Measurements from ENCODE around the gene LHX3.
A peak's percentile ranks its signal among the peaks of the same experiment; 100 is the strongest.

Gene LHX3

DNA sequence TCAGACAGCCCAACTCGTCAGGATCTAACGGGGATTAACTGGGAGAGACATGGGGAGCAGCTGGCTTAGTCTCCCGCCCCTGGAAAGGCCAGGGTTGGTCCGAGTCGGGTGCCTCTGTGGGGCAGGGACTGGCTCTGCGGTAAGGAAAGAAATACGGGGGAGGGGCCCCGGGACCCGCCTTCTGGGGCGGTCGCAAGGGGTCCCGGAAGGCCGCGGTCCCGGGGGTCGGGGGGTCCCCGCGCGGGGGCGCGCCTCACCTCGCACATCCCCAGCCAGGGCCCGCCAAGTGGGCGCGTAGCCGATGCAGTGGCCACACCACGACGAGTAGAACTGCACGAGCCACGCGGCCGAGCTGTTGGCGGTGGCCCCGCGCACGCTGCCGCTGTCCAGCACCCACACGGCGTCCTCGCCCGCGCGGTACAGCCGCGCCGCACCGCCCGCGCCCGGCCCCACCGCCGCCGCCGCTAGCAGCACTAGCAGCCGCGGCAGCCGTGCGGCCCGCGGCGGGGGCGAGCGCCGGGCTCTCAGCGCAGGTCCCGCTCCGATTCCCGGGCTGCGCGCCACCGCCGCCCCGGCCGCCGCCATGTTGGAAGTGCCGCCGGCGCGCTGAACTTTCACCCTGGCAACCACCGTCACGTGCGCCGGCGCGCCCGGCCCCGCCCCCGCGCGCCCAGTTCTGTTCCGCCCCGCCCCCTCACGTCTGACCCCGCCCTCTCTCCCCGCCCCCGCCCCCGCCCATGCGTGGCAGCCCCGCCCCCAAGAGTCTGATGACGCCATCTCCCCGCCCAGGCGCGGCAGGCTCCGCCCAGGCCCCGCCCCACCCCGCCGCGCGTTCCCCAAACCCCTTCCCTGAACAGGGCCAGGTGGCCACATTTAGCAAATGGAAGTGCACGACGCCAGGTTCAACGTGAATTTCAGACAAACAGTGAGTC lies 40.6 kb upstream of the LHX3 start, which contains the start of gene QSOX2:
TSS of gene QSOX2 (minus strand) at position 594 of the 932 bp plus-strand sequence. CDS start at position 585, 9 bp downstream.
- no peaks in the 10 kb centered on the region for H3K9me3 ChIP-seq (ENCODE audit: control insufficient read depth, insufficient read depth, low read length)
- no peaks in the 10 kb centered on the region for H3K36me3 ChIP-seq (ENCODE audit: insufficient read depth, low read length)
- peaks cover 22% of the 10 kb centered on the region for H3K4me1 ChIP-seq (ENCODE audit: insufficient read depth, low read length)
- H3K9ac ChIP-seq (ENCODE audit: low read depth, low read length), result peak within 1 kb of the TSS; percentile 60

DNA sequence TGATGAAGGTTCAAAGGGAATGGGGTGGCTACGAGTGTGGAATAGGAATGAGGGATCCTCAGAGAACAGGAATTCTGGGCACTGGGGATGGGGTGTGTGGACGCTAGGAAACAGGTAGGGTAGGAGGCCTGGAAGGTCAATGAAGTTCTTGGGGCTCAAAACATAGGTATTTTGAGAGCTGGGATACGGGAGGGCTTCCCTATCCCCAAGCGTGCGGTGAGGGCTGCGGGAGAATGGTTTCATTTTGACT lies 40.0 kb upstream of the LHX3 start:
- Histone ChIP-seq H3K9me3 (ENCODE audit: control insufficient read depth, insufficient read depth, low read length) (no peaks in the 10 kb centered on the region), H3K36me3 (ENCODE audit: insufficient read depth, low read length) (no peaks in the 10 kb centered on the region), H3K4me1 (ENCODE audit: insufficient read depth, low read length) (peaks cover 22% of the 10 kb centered on the region), H3K9ac (ENCODE audit: low read depth, low read length) (peak overlapping the region; percentile 60)

DNA sequence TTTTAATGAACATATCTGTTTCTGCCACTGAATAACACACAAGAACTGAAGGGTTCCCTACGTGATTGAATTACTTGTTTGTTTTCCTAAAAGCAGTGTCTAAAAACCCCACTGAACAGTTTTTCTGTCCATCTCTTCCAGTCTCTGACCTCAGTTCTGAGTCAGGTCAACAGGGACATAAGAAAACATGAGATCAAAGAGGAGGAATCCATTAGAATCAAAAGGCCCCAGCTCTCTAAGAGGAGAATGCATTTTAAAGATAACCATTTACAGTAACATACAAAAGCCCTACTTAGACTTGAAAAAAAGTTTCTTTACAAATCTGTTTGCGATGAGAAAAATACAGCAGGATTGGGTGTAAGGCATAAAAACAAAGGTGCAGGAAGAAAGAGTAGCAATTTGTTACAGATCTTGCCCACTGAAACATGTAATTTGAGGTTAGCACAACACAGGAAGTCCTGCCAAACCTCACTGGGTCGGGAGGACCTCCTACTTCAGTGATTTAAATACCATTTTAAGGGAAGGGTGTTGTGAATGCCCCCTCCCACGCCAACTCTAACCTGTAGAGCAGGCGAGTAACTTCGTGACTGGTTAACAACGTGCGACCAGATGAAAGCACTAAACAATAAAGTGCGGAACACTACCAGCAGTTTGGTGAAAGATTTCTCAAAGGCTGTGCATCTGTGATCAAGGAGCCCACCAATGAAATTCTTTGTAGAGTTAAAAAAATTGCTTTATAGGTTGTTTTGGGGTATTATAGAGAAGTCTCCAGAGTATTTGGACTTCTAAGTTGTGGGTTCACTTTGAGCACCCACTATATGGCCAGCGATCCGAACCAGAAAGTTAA lies 39.4 kb upstream of the LHX3 start:
- H3K36me3 ChIP-seq (ENCODE audit: insufficient read depth, low read length), result no peaks in the 10 kb centered on the region
- H3K9me3 ChIP-seq (ENCODE audit: control insufficient read depth, insufficient read depth, low read length), result no peaks in the 10 kb centered on the region
- H3K4me1 ChIP-seq (ENCODE audit: insufficient read depth, low read length), result peaks cover 22% of the 10 kb centered on the region
- H3K9ac ChIP-seq (ENCODE audit: low read depth, low read length), result peak overlapping the region; percentile 60; the same call in 1 of the 2 replicates

DNA sequence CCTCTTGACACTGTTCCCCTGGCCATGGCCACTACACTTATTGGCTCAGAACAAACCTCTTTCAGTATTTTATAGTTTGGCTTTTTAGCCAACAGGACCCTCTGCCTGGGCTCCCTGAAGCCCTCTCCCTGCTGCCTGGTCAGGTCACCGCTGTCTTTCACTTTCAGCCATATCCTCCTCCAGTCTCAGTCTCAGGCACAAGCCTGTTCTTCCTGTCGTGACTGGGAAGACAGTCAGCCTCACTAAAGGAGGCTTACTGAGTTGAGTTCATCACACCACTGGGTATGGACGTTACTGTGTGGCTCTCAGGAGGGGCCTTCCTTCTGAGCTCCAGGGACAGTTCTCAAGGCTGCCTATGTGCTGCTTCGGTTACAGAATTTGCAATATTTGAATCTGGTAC lies 38.7 kb upstream of the LHX3 start:
- no peaks in the 10 kb centered on the region for H3K36me3 ChIP-seq (ENCODE audit: insufficient read depth, low read length)
- H3K9me3 ChIP-seq (ENCODE audit: control insufficient read depth, insufficient read depth, low read length), result no peaks in the 10 kb centered on the region
- peaks cover 22% of the 10 kb centered on the region for H3K4me1 ChIP-seq (ENCODE audit: insufficient read depth, low read length)
- no peak overlapping the region for H3K9ac ChIP-seq (ENCODE audit: low read depth, low read length)

DNA sequence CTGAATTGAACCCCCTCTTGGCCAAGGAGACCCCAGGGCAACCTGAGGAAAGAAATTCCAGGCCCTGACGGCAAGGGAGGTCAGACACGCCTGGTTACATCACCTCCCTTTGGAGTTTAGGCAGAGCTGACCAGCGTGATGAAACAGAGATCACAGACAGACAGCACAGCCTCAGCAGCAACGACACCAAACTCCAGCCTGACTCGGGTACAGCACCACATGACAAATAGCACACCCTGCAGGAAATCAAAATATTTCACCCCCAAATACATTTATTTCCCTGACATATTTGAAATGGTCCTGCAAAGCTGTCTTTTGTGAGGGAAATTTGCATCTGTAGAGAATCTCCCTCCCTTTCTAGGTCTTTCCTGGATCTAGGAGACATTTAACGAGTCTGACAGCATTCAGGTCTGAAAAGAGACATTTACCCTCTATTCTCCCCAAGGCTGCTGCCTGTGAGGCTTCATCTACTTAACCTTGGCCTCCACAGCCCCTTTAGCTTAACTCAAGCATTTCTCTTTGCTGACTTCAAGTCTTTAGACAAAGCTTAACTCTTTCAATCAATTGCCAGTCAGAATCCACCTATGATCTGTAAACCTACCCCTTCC lies 38.1 kb upstream of the LHX3 start:
- H3K9ac ChIP-seq (ENCODE audit: low read depth, low read length), result no peak overlapping the region
- H3K4me1 ChIP-seq (ENCODE audit: insufficient read depth, low read length), result peaks cover 21% of the 10 kb centered on the region
- no peaks in the 10 kb centered on the region for H3K36me3 ChIP-seq (ENCODE audit: insufficient read depth, low read length)
- no peaks in the 10 kb centered on the region for H3K9me3 ChIP-seq (ENCODE audit: control insufficient read depth, insufficient read depth, low read length)

DNA sequence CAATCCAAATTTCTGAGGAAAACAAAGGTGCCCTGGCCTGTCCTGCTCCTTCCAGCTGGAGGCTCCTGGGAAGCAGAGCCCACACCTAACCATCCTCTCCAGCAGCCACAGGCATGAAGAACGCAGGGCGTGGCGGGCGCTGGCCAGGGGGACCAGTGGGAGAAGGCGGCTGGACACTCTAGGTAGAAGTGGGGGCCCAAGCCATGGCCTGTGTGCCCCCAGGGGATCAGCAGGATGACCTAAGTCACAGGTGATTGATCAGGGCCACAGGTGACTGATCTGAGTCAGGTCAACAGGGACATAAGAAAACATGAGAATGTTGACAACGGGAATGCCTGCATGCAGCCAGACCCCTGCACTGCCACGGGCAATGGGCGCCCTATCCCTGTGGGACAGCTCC lies 37.3 kb upstream of the LHX3 start:
- Histone ChIP-seq H3K9ac (ENCODE audit: low read depth, low read length) (no peak overlapping the region), H3K4me1 (ENCODE audit: insufficient read depth, low read length) (peaks cover 16% of the 10 kb centered on the region), H3K9me3 (ENCODE audit: control insufficient read depth, insufficient read depth, low read length) (no peaks in the 10 kb centered on the region), H3K36me3 (ENCODE audit: insufficient read depth, low read length) (no peaks in the 10 kb centered on the region)

DNA sequence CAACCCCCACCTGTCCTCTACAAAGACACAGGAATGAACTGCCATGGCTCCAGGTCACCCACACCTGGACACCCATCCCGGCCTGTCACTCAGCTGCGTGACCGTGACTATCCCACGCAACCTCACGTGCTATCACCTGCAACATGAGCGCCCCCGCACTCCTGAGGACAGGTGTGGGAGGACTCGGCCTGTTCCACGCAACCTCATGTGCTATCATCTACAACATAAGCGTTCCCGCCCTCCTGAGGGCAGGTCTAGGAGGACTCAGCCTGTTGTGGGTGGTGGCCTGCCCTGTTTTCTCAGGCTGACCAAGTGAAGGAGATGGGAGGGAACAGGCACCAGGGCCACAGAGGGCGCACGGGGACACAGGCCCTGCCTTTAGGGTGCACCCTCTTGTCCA lies 36.6 kb upstream of the LHX3 start:
- Histone ChIP-seq H3K4me1 (ENCODE audit: insufficient read depth, low read length) (peaks cover 16% of the 10 kb centered on the region), H3K9ac (ENCODE audit: low read depth, low read length) (no peak overlapping the region), H3K9me3 (ENCODE audit: control insufficient read depth, insufficient read depth, low read length) (no peaks in the 10 kb centered on the region), H3K36me3 (ENCODE audit: insufficient read depth, low read length) (no peaks in the 10 kb centered on the region)

DNA sequence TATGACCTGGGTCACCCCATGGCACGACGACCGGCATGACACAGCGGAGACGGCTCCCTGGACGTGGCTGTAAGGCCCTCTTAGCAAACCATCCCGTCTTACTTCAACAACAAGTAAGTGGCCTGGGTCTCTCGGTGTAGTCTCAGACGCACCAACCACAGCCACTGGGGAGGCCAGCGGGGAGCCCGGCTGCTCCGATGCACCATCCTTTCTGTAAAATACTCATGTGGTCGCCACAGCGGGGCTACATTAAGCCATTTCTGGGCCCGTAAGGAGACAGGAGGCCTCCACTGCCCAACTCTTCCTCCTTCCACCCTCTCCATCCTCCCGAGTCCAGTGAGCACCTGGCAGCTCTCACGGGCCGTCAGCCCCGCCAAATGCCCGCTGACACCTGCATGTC lies 36.0 kb upstream of the LHX3 start:
- H3K9me3 ChIP-seq (ENCODE audit: control insufficient read depth, insufficient read depth, low read length), result no peaks in the 10 kb centered on the region
- H3K36me3 ChIP-seq (ENCODE audit: insufficient read depth, low read length), result no peaks in the 10 kb centered on the region
- H3K4me1 ChIP-seq (ENCODE audit: insufficient read depth, low read length), result peaks cover 16% of the 10 kb centered on the region
- H3K9ac ChIP-seq (ENCODE audit: low read depth, low read length), result no peak overlapping the region

DNA sequence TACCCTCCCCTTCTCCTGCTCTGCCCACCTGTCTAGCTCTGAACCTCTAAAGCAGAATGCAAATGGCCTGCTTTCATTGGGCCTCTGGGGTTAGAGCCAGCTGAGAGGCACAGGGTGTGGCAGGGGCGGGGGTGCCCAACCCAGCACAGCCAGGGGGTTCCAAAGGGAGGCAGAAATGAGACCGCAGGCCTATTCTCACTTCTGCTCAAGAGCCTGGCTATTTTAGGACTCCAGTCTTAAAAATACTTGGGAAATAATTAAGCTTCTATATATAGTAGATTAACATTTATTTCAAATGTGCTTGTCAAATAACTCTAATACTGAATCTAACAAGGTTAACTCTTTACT lies 35.0 kb upstream of the LHX3 start:
- H3K9ac ChIP-seq (ENCODE audit: low read depth, low read length), result no peak overlapping the region
- H3K4me1 ChIP-seq (ENCODE audit: insufficient read depth, low read length), result peaks cover 16% of the 10 kb centered on the region
- H3K36me3 ChIP-seq (ENCODE audit: insufficient read depth, low read length), result no peaks in the 10 kb centered on the region
- no peaks in the 10 kb centered on the region for H3K9me3 ChIP-seq (ENCODE audit: control insufficient read depth, insufficient read depth, low read length)

DNA sequence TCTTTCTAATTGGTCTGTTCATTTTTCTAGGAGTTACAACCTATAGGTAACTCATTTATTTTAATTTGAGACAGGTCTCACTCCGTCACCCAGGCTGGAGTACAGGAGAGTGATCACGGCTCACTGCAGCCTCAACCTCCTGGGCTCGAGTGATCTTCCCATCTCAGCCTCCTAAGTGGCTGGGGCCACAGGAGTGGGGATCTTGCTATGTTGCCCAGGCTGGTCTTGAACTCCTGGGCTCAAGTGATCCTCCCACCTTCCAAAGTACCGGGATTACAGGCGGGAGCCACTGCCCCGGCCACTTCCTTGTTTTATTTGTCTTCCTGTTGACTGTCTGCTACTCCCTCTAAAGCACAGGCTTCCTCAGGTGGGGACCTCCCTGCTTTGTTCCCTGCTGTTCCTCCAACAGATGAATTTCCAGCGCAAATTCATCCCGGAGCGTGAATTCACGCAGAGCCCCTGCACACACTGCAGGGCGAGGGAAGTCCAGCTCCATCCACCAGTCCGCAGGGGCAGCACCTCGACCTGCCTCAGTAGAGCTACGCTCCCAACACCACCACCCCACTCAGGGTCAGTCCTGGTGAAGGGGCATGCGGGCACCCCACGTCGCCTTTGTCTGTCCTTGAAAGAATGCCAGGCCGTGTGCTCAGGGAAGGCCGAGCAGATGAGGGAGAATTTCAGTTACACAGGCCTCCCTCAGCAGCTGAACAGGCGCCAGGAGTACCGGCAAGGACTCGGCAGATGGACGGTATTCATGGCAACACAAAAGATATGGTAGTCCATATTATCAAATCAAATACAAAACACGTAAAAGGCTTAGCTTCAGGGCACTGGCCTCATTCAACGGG lies 34.4 kb upstream of the LHX3 start:
- Histone ChIP-seq H3K36me3 (ENCODE audit: insufficient read depth, low read length) (no peaks in the 10 kb centered on the region), H3K4me1 (ENCODE audit: insufficient read depth, low read length) (peaks cover 12% of the 10 kb centered on the region), H3K9me3 (ENCODE audit: control insufficient read depth, insufficient read depth, low read length) (no peaks in the 10 kb centered on the region), H3K9ac (ENCODE audit: low read depth, low read length) (no peak overlapping the region)

DNA sequence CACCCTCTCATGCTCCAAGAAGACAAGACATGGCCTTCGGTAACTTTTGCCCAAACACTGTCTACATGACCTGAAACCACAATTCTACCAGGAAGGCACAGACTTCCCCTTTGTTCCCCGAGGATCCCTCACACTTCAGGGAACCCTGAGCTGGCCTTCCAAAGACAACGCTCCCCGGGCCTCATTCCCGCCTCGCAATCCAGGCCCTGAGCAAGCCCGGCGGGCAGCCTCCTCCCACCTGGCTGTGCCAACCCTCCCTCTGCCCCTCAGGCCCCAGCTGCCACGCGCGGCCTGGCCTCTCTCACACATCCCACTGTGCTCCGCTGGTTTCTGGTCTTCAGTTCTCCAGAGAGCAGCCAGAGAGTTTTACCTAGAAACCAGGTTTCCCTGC lies 33.4 kb upstream of the LHX3 start:
- Histone ChIP-seq H3K9me3 (ENCODE audit: control insufficient read depth, insufficient read depth, low read length) (no peaks in the 10 kb centered on the region), H3K9ac (ENCODE audit: low read depth, low read length) (no peak overlapping the region), H3K36me3 (ENCODE audit: insufficient read depth, low read length) (no peaks in the 10 kb centered on the region)

DNA sequence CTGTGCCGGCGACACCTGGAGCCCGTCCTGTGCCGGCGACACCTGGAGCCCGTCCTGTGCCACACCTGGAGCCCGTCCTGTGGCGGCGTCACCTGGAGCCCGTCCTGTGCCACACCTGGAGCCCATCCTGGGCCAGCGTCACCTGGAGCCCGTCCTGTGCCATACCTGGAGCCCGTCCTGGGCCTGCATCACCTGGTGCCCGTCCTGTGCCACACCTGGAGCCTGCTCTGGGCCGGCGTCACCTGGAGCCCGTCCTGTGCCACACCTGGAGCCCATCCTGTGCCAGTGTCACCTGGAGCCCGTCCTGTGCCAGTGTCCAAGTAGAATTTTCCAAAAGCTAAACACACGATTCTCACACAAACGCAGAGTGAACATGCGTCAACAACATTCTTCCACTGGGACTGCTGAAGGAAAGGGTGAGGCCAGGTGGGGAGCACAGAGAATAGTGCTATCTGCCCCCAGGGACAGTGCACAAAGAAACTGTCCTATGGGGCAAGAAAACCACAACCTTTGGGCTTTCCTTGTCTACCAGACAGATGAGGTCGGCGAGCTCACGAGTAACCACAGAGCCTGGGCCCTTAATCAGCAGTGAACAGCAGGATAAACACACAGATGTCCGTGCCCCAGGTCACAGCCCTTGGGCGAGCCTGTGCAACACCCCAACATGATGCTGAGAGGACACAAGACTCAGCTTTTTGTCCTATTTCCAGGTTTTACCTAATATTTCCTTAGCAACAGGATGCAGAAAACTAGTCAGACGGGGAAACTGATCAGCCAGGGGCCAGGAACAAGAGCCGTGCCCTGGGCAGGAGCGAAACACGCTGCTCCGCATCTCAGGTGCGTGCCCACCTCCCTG lies 32.8 kb upstream of the LHX3 start:
- Histone ChIP-seq H3K9me3 (ENCODE audit: control insufficient read depth, insufficient read depth, low read length) (no peaks in the 10 kb centered on the region), H3K9ac (ENCODE audit: low read depth, low read length) (no peak overlapping the region), H3K4me1 (ENCODE audit: insufficient read depth, low read length) (no peaks in the 10 kb centered on the region), H3K36me3 (ENCODE audit: insufficient read depth, low read length) (no peaks in the 10 kb centered on the region)

More for the DNA sequence above, 33.4 kb upstream of the LHX3 start:
- H3K4me1 ChIP-seq (ENCODE audit: insufficient read depth, low read length), result peaks cover 2% of the 10 kb centered on the region; the same call in 1 of the 2 replicates

Measured in ES-I3 (cell line).